IMR-90 (cell line): Measurements from ENCODE around the gene MICA.

ENCODE experiments used
- BHLHE40 ChIP-seq: fragments of 150-350 bp; IDR thresholded peaks from 2 replicates; pipeline ENCODE4 v1.6.1; 2016; ENCODE audit warnings: mild to moderate bottlenecking, low read depth, low read length
- ELK1 ChIP-seq: fragments of 150-350 bp; IDR thresholded peaks from 2 replicates; pipeline ENCODE4 v1.6.1; 2016; ENCODE audit warnings: low read depth, mild to moderate bottlenecking, low read length, moderate library complexity, borderline replicate concordance
- FOS ChIP-seq: fragments of 150-350 bp; IDR thresholded peaks from 2 replicates; pipeline ENCODE4 v1.6.1; 2016; ENCODE audit warnings: low read depth, low read length
- MAZ ChIP-seq: IDR thresholded peaks from 2 replicates; pipeline ENCODE4 v1.6.1; 2012; ENCODE audit warnings: low read depth, mild to moderate bottlenecking, low read length, improper control_type of control experiment, moderate library complexity, borderline replicate concordance
- MXI1 ChIP-seq: IDR thresholded peaks from 2 replicates; pipeline ENCODE4 v1.6.1; 2012; ENCODE audit warnings: low read depth, mild to moderate bottlenecking, low read length, moderate library complexity, borderline replicate concordance
- POLR2A ChIP-seq: IDR thresholded peaks from 2 replicates; pipeline ENCODE4 v1.6.1; 2012; ENCODE audit warnings: mild to moderate bottlenecking, low read depth, low read length
- RAD21 ChIP-seq: IDR thresholded peaks from 2 replicates; pipeline ENCODE4 v1.6.1; 2012; ENCODE audit warnings: low read length, improper control_type of control experiment
- RCOR1 ChIP-seq: IDR thresholded peaks from 2 replicates; pipeline ENCODE4 v1.6.1; 2012; ENCODE audit warnings: mild to moderate bottlenecking, low read length, improper control_type of control experiment; ENCODE audit not compliant: insufficient replicate concordance
- RFX5 ChIP-seq: IDR thresholded peaks from 2 replicates; pipeline ENCODE4 v1.8.0; 2012; ENCODE audit warnings: low read depth, mild to moderate bottlenecking, low read length, moderate library complexity
- SMC3 ChIP-seq: fragments of 150-350 bp; IDR thresholded peaks from 2 replicates; pipeline ENCODE4 v1.6.1; 2016; ENCODE audit warnings: low read depth, mild to moderate bottlenecking, antibody characterized with exemption, low read length, moderate library complexity
- TF ChIP-seq, protein P1 (sequence below): conservative IDR thresholded peaks from 2 replicates; pipeline ENCODE4 v1.5.1; 2012; ENCODE audit warnings: mild to moderate bottlenecking, low read depth, low read length, improper control_type of control experiment
- TF ChIP-seq, protein P2 (sequence below): fragments of 150-350 bp; IDR thresholded peaks from 2 replicates; pipeline ENCODE4 v1.6.1; 2017; ENCODE audit warnings: mild to moderate bottlenecking, antibody characterized with exemption, low read length, low read depth

GRCh38 chr6:31399589-31400466 lies 3.6 kb upstream of the MICA start:
- TF ChIP-seq, protein P1, sequence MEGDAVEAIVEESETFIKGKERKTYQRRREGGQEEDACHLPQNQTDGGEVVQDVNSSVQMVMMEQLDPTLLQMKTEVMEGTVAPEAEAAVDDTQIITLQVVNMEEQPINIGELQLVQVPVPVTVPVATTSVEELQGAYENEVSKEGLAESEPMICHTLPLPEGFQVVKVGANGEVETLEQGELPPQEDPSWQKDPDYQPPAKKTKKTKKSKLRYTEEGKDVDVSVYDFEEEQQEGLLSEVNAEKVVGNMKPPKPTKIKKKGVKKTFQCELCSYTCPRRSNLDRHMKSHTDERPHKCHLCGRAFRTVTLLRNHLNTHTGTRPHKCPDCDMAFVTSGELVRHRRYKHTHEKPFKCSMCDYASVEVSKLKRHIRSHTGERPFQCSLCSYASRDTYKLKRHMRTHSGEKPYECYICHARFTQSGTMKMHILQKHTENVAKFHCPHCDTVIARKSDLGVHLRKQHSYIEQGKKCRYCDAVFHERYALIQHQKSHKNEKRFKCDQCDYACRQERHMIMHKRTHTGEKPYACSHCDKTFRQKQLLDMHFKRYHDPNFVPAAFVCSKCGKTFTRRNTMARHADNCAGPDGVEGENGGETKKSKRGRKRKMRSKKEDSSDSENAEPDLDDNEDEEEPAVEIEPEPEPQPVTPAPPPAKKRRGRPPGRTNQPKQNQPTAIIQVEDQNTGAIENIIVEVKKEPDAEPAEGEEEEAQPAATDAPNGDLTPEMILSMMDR = peak; percentile 90
- TF ChIP-seq POLR2A (0 out of 2 replicates have a peak, but pooled peaks have one; percentile 22), SMC3 (peak; percentile 70), RCOR1 (no peak), MAZ (0 out of 2 replicates have a peak, but pooled peaks have one; percentile 19), MXI1 (no peak), FOS (no peak), BHLHE40 (no peak), RAD21 (peak; percentile 72), ELK1 (no peak), RFX5 (no peak)
- TF ChIP-seq, protein P2, sequence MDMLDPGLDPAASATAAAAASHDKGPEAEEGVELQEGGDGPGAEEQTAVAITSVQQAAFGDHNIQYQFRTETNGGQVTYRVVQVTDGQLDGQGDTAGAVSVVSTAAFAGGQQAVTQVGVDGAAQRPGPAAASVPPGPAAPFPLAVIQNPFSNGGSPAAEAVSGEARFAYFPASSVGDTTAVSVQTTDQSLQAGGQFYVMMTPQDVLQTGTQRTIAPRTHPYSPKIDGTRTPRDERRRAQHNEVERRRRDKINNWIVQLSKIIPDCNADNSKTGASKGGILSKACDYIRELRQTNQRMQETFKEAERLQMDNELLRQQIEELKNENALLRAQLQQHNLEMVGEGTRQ = no peak
